ENCODE measurements around the gene KIT. TPM values are rescaled to one million over a fixed set of nuclear protein-coding genes. Genes with fewer than 3 reads are reported as not detected.

Gene KIT
- total RNA-seq, 3 donors from 2014 or later = 3.0 to 32.8 (median 16.8) TPM

DNA sequence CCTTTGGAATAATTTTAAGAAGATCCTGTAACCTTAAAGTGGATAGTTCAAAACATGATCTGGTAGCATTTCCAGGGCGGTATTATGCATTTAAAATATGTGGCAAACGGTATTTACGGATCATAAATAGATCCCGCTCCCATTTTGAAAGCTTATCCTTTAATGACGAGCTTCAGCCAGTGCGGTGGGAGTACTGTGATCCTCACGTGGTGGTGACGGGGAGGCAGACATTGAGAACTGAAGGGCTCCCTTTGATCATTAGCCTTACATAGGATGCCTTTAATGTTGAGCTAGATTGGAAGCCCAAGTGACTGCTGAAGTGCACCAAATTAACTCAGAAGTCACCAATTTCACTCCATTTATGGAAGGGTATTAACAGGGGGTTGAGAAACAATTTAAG, 56.9 kb downstream of the KIT start:
- no peaks in the 10 kb centered on the region for H3K36me3 ChIP-seq (ENCODE audit: low read depth)
- ATAC-seq = no peak
- H3K9me3 ChIP-seq = no peaks in the 10 kb centered on the region
- DNase-seq = no peak
- H3K4me3 ChIP-seq = no peak overlapping the region
- H3K4me1 ChIP-seq (ENCODE audit: low read depth) = no peaks in the 10 kb centered on the region
- intact Hi-C loops (cut with DNase I, micrococcal nuclease) = no loop called here
- TF ChIP-seq, protein P1, sequence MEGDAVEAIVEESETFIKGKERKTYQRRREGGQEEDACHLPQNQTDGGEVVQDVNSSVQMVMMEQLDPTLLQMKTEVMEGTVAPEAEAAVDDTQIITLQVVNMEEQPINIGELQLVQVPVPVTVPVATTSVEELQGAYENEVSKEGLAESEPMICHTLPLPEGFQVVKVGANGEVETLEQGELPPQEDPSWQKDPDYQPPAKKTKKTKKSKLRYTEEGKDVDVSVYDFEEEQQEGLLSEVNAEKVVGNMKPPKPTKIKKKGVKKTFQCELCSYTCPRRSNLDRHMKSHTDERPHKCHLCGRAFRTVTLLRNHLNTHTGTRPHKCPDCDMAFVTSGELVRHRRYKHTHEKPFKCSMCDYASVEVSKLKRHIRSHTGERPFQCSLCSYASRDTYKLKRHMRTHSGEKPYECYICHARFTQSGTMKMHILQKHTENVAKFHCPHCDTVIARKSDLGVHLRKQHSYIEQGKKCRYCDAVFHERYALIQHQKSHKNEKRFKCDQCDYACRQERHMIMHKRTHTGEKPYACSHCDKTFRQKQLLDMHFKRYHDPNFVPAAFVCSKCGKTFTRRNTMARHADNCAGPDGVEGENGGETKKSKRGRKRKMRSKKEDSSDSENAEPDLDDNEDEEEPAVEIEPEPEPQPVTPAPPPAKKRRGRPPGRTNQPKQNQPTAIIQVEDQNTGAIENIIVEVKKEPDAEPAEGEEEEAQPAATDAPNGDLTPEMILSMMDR (IDR thresholded peaks at IDR 0.05) = no peak

DNA sequence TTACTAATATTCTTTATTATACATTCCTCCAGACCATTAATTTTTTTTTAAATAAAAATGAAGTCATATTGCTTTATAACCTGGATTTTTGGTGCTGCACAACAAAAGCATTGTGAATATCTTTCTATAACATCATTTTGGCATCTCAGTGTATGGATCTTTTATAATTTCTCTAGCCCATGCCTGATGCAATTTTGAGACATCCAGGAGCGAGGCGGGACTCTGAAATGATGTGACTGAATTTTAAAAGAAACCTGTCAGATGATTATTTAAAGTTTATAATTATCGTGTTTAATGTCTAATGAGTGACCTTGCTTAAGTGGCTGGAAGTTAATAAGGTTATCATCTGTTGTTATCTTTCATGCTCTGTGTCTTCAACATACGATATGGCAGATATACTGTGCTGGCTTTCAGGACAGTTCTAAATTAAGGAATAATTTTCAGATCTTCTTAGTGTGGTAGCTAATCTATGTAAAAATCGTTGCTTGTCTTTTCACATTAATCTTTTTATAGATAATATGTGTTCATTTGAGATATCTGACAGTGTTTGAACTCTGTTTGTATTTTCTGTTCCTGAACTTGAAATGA, 58.8 kb downstream of the KIT start:
- intact Hi-C loops (cut with DNase I, micrococcal nuclease) = no loop called here
- TF ChIP-seq, protein P1 (IDR thresholded peaks at IDR 0.05) = no peak
- H3K4me1 ChIP-seq (ENCODE audit: low read depth) = no peaks in the 10 kb centered on the region
- H3K9me3 ChIP-seq = no peaks in the 10 kb centered on the region
- DNase-seq (no peak), ATAC-seq (no peak)
- no peaks in the 10 kb centered on the region for H3K36me3 ChIP-seq (ENCODE audit: low read depth)
- no peak overlapping the region for H3K4me3 ChIP-seq

DNA sequence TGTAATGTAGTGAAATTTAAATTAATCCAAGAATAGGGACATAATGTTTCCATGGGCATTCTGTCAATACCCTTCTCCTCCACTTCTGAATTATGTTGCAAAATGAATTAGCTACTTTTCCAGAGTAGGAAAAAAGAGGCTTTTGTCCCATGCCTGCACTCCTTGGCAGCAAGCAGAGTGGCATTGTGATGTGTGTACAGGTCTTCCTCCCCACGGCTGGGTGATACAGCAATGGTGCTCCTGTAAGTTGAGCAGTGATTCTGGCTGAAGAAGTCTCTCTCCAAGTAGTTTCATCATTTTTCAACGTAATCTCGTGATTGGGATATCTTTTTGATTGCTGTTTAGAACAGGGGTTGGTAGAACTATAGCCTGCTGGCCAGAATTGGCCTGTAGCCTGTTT, 59.9 kb downstream of the KIT start:
- intact Hi-C loops (cut with DNase I, micrococcal nuclease) = no loop called here
- H3K36me3 ChIP-seq (ENCODE audit: low read depth) = no peaks in the 10 kb centered on the region
- no peak overlapping the region for H3K4me3 ChIP-seq

DNA sequence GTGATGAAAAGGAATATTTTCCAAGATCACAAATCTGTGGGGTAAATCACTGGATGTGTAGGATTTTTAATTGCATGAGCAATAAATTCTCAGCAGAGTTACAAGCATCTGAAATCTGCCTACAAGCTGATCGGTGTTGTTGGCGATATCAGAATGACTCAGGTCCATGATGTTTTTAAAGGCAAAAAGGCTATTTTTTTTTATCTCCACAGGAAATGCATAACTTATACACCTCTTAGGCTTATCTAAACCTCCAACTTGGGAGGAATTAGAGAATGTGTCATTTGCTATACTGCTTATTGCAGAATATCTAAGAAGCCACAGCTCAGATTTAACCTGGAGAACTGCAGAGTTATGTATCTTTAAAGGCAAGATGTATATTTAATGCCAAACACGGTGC, 61.6 kb downstream of the KIT start:
- no peak for ATAC-seq
- no peak for DNase-seq
- intact Hi-C loops (cut with DNase I, micrococcal nuclease) = no loop called here
- Histone ChIP-seq H3K4me1 (ENCODE audit: low read depth) (no peaks in the 10 kb centered on the region), H3K4me3 (no peak overlapping the region), H3K36me3 (ENCODE audit: low read depth) (no peaks in the 10 kb centered on the region), H3K9me3 (no peaks in the 10 kb centered on the region)
- TF ChIP-seq, protein P1 (IDR thresholded peaks at IDR 0.05) = no peak

More for the DNA sequence above, 59.9 kb downstream of the KIT start:
- H3K4me1 ChIP-seq (ENCODE audit: low read depth) = no peaks in the 10 kb centered on the region
- TF ChIP-seq, protein P1 (IDR thresholded peaks at IDR 0.05) = no peak
- H3K9me3 ChIP-seq = no peaks in the 10 kb centered on the region
- no peak for DNase-seq
- no peak for ATAC-seq

DNA sequence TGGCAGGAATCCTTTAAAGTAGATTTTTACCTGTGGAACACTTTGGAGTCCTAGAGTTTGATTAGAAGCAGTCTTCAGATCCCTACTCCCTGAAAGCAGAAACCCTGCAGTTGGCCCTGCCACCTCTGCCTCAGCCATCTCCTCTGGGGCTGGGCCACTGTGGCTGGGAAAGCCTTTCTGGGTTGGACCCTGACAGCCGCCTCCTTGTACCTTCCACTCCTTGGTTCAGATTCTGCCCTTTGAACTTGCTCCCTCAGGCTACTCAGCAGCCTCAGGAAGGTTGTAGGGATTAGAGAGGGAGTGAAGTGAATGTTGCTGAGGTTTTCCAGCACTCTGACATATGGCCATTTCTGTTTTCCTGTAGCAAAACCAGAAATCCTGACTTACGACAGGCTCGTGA, 65.5 kb downstream of the KIT start:
- H3K4me3 ChIP-seq = no peak overlapping the region
- no peak for DNase-seq
- no peaks in the 10 kb centered on the region for H3K4me1 ChIP-seq (ENCODE audit: low read depth)
- H3K9me3 ChIP-seq = no peaks in the 10 kb centered on the region
- no peak for ATAC-seq
- no peaks in the 10 kb centered on the region for H3K36me3 ChIP-seq (ENCODE audit: low read depth)
- intact Hi-C loops (cut with DNase I, micrococcal nuclease) = no loop called here
- TF ChIP-seq, protein P1 (IDR thresholded peaks at IDR 0.05) = no peak

DNA sequence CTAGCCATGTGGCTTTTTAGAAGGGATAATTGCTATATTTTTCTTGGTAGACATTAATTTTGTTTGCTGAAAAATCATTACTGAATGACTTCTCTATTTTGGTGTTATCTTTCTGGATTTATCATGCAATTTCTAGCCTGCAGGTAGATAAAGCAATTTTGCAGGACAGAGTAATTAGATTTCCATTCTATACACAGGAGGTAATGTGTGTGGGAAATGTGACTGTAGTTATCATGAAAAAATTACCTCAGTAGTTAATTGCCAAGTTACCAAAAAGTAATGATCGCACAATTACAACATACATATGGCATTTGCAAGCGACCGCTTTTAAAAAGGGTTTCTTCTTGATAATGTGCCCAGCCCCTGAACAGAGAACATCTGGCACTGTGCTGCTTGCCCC, 66.1 kb downstream of the KIT start:
- TF ChIP-seq, protein P1 (IDR thresholded peaks at IDR 0.05) = no peak
- H3K4me3 ChIP-seq = no peak overlapping the region

More for the DNA sequence above, 66.1 kb downstream of the KIT start:
- H3K36me3 ChIP-seq (ENCODE audit: low read depth) = no peaks in the 10 kb centered on the region
- no peaks in the 10 kb centered on the region for H3K9me3 ChIP-seq
- intact Hi-C loops (cut with DNase I, micrococcal nuclease) = no loop called here
- ATAC-seq = no peak
- DNase-seq = no peak
- H3K4me1 ChIP-seq (ENCODE audit: low read depth) = no peaks in the 10 kb centered on the region

All from mucosa of descending colon (tissue), 3 donors.